HL-60 (cell line): ENCODE results near the gene KLHL4.

Source experiments
- DNase-seq, 2 experiments: peaks; one replicate each; pipeline ENCODE4 v3.0.0-alpha.2; 2010 to 2020; ENCODE audit warnings: low read depth in 1 of 2, low spot score in 1 of 2
- H3K27ac ChIP-seq: fragments of 250-450 bp; sonication (Bioruptor Pico); replicated peaks from 2 replicates; pipeline ENCODE4 v1.5.1; 2020; ENCODE audit warnings: mild to moderate bottlenecking, moderate library complexity
- H3K27me3 ChIP-seq: fragments of 250-450 bp; sonication (Bioruptor Pico); 2 replicates; pipeline ENCODE4 v1.5.1; 2021; ENCODE audit warnings: mild to moderate bottlenecking, moderate library complexity; ENCODE audit not compliant: insufficient read depth, poor library complexity, severe bottlenecking
- H3K4me3 ChIP-seq: replicated peaks from 2 replicates; pipeline ENCODE4 v1.5.1; 2011; ENCODE audit warnings: mild to moderate bottlenecking, control low read depth, low read length; ENCODE audit not compliant: insufficient read depth
- CTCF ChIP-seq: IDR thresholded peaks from one replicate; pipeline ENCODE4 v1.5.1; 2011; ENCODE audit warnings: low read length, control low read depth, inconsistent platforms; ENCODE audit not compliant: insufficient read depth
- GABPA ChIP-seq: IDR thresholded peaks from 2 replicates; pipeline ENCODE4 v1.6.1; 2012; ENCODE audit warnings: low read depth
- POLR2AphosphoS5 ChIP-seq: IDR thresholded peaks from 2 replicates; pipeline ENCODE4 v1.6.1; 2012; ENCODE audit warnings: low read depth
- REST ChIP-seq: IDR thresholded peaks from 2 replicates; pipeline ENCODE4 v1.6.1; 2012; ENCODE audit warnings: low read depth; ENCODE audit not compliant: insufficient replicate concordance
- SPI1 ChIP-seq: IDR thresholded peaks from 2 replicates; pipeline ENCODE4 v1.6.1; 2012; ENCODE audit warnings: low read depth, mild to moderate bottlenecking, borderline replicate concordance

The KLHL4 gene

DNA sequence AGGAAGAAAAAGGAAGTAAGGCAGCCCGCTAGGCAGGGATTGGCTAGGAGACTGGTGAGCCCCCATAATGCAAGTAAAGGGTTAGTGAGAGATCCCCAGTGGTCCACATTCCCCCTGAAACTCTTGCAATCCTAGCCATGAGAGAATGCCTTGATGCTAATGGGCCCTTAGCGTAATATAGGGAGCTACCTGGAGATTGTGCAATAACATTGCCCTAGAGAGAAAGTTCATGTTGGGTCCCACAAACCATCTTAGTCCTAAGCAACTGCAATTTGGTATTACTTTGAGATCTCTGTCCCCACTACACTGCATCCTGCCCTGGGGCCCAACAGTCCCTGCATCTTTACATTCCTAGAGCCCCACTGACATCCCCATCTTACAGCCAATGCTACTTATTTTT is 188.5 kb downstream of the KLHL4 start:
- H3K27me3 ChIP-seq: no peaks in the 10 kb centered on the region
- no peak overlapping the region for H3K4me3 ChIP-seq
- TF ChIP-seq CTCF: no peak
- no peak for TF ChIP-seq REST
- TF ChIP-seq SPI1: no peak
- TF ChIP-seq POLR2AphosphoS5: no peak
- TF ChIP-seq GABPA: no peak
- DNase-seq: no peak
- H3K27ac ChIP-seq: no peak overlapping the region

DNA sequence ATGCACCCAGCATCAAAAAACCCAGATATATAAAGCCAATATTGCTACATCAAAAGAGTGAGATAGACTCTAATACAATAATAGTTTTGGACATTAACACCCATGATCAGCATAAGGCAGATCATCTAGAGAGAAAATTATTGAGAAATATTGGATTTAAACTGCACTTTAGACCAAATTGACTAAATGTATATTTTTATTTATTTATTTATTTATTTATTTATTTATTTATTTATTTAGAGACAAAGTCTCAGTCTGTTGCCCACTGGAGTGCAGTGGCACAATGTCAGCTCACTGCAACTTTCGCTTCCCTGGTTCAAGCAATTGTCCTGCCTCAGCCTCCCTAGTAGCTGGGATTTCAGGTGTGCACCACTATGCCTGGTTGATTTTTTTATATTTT is 193.0 kb downstream of the KLHL4 start:
- TF ChIP-seq POLR2AphosphoS5: no peak
- no peak for TF ChIP-seq REST
- no peak for TF ChIP-seq SPI1
- no peak for TF ChIP-seq CTCF
- TF ChIP-seq GABPA: no peak

More for the DNA sequence above, 193.0 kb downstream of the KLHL4 start:
- DNase-seq: no peak
- Histone ChIP-seq H3K27me3 (no peaks in the 10 kb centered on the region), H3K4me3 (no peak overlapping the region), H3K27ac (no peak overlapping the region)
